MCF 10A (cell line): Measurements from ENCODE around the gene PRDM8. TPM values are rescaled to one million over a fixed set of nuclear protein-coding genes. Genes with fewer than 3 reads are reported as not detected.

Experiments used
- BruUV-seq: library from RNA; stranded (reverse); fragments of 400-500 nt; replicated peaks from 2 replicates; lab custom pipeline; 2021; lab: Mats Ljungman, UMichigan
- CTCF ChIA-PET: fragments of 300-600 bp; sonication (Branson Sonifier 250); formaldehyde crosslinking; extraction: SDS; loops from one replicate; lab custom pipeline; 2021; ENCODE audit warnings: antibody characterized with exemption, inconsistent platforms; lab: Yijun Ruan, JAX
- POLR2A ChIA-PET: fragments of 300-600, 350-650 bp; sonication (Branson Sonifier 250); formaldehyde crosslinking; extraction: SDS; loops from one replicate; lab custom pipeline; 2020; ENCODE audit warnings: antibody characterized with exemption, inconsistent platforms; lab: Yijun Ruan, JAX
- DNase-seq: peaks from one replicate; pipeline ENCODE4 v3.0.0-alpha.2; 2018; ENCODE audit not compliant: unreplicated experiment
- H3K27ac Mint-ChIP-seq: one replicate; pipeline ENCODE4 v1.8.0; 2022; ENCODE audit warnings: mild to moderate bottlenecking, low read depth, mixed read lengths; ENCODE audit not compliant: unreplicated experiment
- H3K27me3 Mint-ChIP-seq: one replicate; pipeline ENCODE4 v1.8.0; 2022; ENCODE audit warnings: mixed read lengths; ENCODE audit not compliant: insufficient read depth, unreplicated experiment
- H3K36me3 Mint-ChIP-seq: one replicate; pipeline ENCODE4 v1.8.0; 2022; ENCODE audit warnings: mild to moderate bottlenecking, moderate library complexity, mixed read lengths; ENCODE audit not compliant: insufficient read depth, unreplicated experiment
- H3K4me1 Mint-ChIP-seq: one replicate; pipeline ENCODE4 v1.8.0; 2022; ENCODE audit warnings: mixed read lengths; ENCODE audit not compliant: insufficient read depth, unreplicated experiment
- H3K4me3 Mint-ChIP-seq: one replicate; pipeline ENCODE4 v1.8.0; 2022; ENCODE audit warnings: mild to moderate bottlenecking, moderate library complexity, mixed read lengths; ENCODE audit not compliant: unreplicated experiment
- H3K9me3 Mint-ChIP-seq: one replicate; pipeline ENCODE4 v1.8.0; 2022; ENCODE audit warnings: mixed read lengths; ENCODE audit not compliant: unreplicated experiment
- intact Hi-C: fragments of 100-400 bp; cut with micrococcal nuclease; formaldehyde crosslinking; loops from 2 replicates; pipeline ENCODE4 v1.14.1; 2022
- total RNA-seq: library from RNA; stranded (reverse); gene quantifications from 2 replicates; pipeline ENCODE4 v1.2.3, GENCODE V29; 2022
- TF ChIP-seq, protein P1 (sequence below): fragments of 200-600 bp; IDR thresholded peaks from one replicate; pipeline ENCODE4 v1.8.0; 2022; ENCODE audit warnings: antibody characterized with exemption, mild to moderate bottlenecking; ENCODE audit not compliant: unreplicated experiment

The PRDM8 gene
- total RNA-seq, 1 experiment from 2014 or later: 4.9 TPM

GRCh38 chr4:80199004-80199560 lies 1.8 kb downstream of the PRDM8 start:
- ChIA-PET CTCF (interaction anchor here (0.6 to 1.9 kb wide), 3 partner anchors 11 to 342 kb away, joined by 3 to 5 read pairs (median 5); no protein-coding TSS in a partner anchor), POLR2A (no interaction called here)
- TF ChIP-seq, protein P1, sequence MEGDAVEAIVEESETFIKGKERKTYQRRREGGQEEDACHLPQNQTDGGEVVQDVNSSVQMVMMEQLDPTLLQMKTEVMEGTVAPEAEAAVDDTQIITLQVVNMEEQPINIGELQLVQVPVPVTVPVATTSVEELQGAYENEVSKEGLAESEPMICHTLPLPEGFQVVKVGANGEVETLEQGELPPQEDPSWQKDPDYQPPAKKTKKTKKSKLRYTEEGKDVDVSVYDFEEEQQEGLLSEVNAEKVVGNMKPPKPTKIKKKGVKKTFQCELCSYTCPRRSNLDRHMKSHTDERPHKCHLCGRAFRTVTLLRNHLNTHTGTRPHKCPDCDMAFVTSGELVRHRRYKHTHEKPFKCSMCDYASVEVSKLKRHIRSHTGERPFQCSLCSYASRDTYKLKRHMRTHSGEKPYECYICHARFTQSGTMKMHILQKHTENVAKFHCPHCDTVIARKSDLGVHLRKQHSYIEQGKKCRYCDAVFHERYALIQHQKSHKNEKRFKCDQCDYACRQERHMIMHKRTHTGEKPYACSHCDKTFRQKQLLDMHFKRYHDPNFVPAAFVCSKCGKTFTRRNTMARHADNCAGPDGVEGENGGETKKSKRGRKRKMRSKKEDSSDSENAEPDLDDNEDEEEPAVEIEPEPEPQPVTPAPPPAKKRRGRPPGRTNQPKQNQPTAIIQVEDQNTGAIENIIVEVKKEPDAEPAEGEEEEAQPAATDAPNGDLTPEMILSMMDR: no peak
- no peaks in the 10 kb centered on the region for H3K9me3 Mint-ChIP-seq
- H3K36me3 Mint-ChIP-seq: peaks cover 5% of the 10 kb centered on the region
- no peak overlapping the region for H3K4me3 Mint-ChIP-seq
- intact Hi-C loops: no loop called here
- no peak for DNase-seq
- no peaks in the 10 kb centered on the region for H3K4me1 Mint-ChIP-seq
- H3K27me3 Mint-ChIP-seq: no peaks in the 10 kb centered on the region
- BruUV-seq: no TSS peak
- H3K27ac Mint-ChIP-seq: no peak overlapping the region

DNA sequence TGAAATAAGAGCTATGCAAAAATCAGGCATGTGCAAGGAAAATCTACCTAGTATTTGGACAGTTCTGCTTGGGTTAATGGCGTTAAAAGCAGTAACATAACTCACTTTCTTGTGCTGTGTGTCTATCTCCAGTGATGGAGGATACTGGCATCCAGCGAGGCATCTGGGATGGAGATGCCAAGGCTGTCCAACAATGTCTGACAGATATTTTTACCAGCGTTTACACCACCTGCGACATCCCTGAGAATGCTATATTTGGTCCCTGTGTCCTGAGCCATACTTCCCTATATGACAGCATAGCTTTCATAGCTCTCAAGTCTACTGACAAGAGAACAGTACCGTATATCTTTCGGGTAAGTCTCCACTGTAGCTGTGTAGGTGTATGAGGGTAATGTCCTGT lies 2.6 kb downstream of the PRDM8 start:
- H3K4me1 Mint-ChIP-seq: no peaks in the 10 kb centered on the region
- no TSS peak for BruUV-seq
- H3K27ac Mint-ChIP-seq: no peak overlapping the region
- TF ChIP-seq, protein P1: no peak
- H3K36me3 Mint-ChIP-seq: peaks cover 5% of the 10 kb centered on the region
- no peak for DNase-seq
- H3K4me3 Mint-ChIP-seq: no peak overlapping the region
- no peaks in the 10 kb centered on the region for H3K27me3 Mint-ChIP-seq
- POLR2A ChIA-PET: no interaction called here
- intact Hi-C loops: no loop called here
- CTCF ChIA-PET: interaction anchor here (0.7 to 1.9 kb wide), 3 partner anchors 12 to 461 kb away, joined by 3 to 5 read pairs (median 3); no protein-coding TSS in a partner anchor
- H3K9me3 Mint-ChIP-seq: no peaks in the 10 kb centered on the region

- Mint-ChIP-seq H3K27me3 (no peaks in the 10 kb centered on the region), H3K9me3 (no peaks in the 10 kb centered on the region), H3K36me3 (peaks cover 2% of the 10 kb centered on the region), H3K4me1 (no peaks in the 10 kb centered on the region), H3K4me3 (peak overlapping the region; percentile 62), H3K27ac (no peak overlapping the region)
- no peak for DNase-seq
- BruUV-seq: no TSS peak
- ChIA-PET POLR2A (interaction anchor here (0.6 kb wide), 1 partner anchor 746 kb away, joined by 3 read pairs; no protein-coding TSS in a partner anchor), CTCF (no interaction called here)
- TF ChIP-seq, protein P1: no peak
- intact Hi-C loops: no loop called here
Measured at GRCh38 chr4:80201252-80202151, 4.2 kb downstream of the PRDM8 start.

DNA sequence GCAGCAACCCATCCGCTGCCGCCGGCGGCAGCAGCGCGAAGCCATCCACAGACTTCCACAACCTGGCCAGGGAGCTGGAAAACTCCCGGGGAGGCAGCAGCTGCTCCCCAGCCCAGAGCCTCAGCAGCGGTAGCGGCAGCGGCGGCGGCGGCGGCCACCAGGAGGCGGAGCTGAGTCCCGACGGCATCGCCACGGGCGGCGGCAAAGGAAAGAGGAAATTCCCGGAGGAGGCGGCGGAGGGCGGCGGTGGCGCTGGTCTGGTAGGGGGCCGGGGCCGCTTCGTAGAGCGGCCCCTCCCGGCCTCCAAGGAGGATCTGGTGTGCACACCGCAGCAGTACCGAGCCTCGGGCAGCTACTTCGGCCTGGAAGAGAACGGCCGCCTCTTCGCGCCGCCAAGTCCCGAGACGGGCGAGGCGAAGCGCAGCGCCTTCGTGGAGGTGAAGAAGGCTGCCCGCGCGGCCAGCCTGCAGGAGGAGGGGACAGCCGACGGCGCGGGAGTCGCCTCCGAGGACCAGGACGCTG lies 4.9 kb downstream of the PRDM8 start:
- no peak for DNase-seq
- intact Hi-C loops: no loop called here
- Mint-ChIP-seq H3K4me3 (peak overlapping the region; percentile 62), H3K27ac (no peak overlapping the region), H3K36me3 (no peaks in the 10 kb centered on the region), H3K9me3 (no peaks in the 10 kb centered on the region), H3K27me3 (no peaks in the 10 kb centered on the region), H3K4me1 (no peaks in the 10 kb centered on the region)
- BruUV-seq: no TSS peak
- CTCF ChIA-PET: no interaction called here
- TF ChIP-seq, protein P1: peak; percentile 56
- POLR2A ChIA-PET: interaction anchor here (0.6 kb wide), 1 partner anchor 747 kb away, joined by 3 read pairs; no protein-coding TSS in a partner anchor
